Renal cortical epithelial cell (primary cell): Measurements from ENCODE around the gene MGAT3. TPM values are rescaled to one million over a fixed set of nuclear protein-coding genes. Genes with fewer than 3 reads are reported as not detected.

Experiments
- DNase-seq: peaks from one replicate; pipeline ENCODE4 v3.0.0-alpha.2; 2011; ENCODE audit warnings: low read depth
- total RNA-seq: library from RNA; depleted of rRNA; stranded (reverse); fragments of >200 nt; gene quantifications from 2 replicates; pipeline ENCODE4 v1.2.3, GENCODE V29; 2014

MGAT3 gene
- total RNA-seq, 1 donor from 2014 or later = 0.40 TPM

GRCh38 chr22:39529487-39529851 lies 72.7 kb downstream of the MGAT3 start:
- no peak for DNase-seq

- no peak for DNase-seq
Measured at GRCh38 chr22:39530116-39530515, 73.3 kb downstream of the MGAT3 start.

GRCh38 chr22:39530692-39531331 lies 74.0 kb downstream of the MGAT3 start:
- DNase-seq = no peak

- peak; percentile 99 for DNase-seq
Measured at GRCh38 chr22:39532215-39533073, 75.6 kb downstream of the MGAT3 start, which contains the start of gene RPS19BP1. Gene RPS19BP1 (minus strand): TSS chr22:39532748. CDS start chr22:39532738, 10 bp downstream.

- no peak for DNase-seq
Measured at GRCh38 chr22:39534092-39534506, 77.3 kb downstream of the MGAT3 start.

- no peak for DNase-seq
Measured at GRCh38 chr22:39534591-39535356, 78.0 kb downstream of the MGAT3 start.

- no peak for DNase-seq
Measured at GRCh38 chr22:39535357-39535725, 78.5 kb downstream of the MGAT3 start.

- DNase-seq = no peak
Measured at GRCh38 chr22:39535831-39536449, 79.1 kb downstream of the MGAT3 start.

- no peak for DNase-seq
Measured at GRCh38 chr22:39536711-39537110, 79.9 kb downstream of the MGAT3 start.

- no peak for DNase-seq
Measured at GRCh38 chr22:39537975-39538374, 81.2 kb downstream of the MGAT3 start.

Other genes starting within 250 kb of the MGAT3 start
- 63.6 and 66.9 TPM in 2 replicates for gene PDGFB, start 212.0 kb upstream of the MGAT3 start, total RNA-seq
- 1,714 and 3,145 TPM in 2 replicates for gene RPL3, start 137.4 kb upstream of the MGAT3 start, total RNA-seq
- 11.9 TPM in 1 of 2 replicates, not detected in the other for gene SYNGR1, start 107.0 kb upstream of the MGAT3 start, total RNA-seq
- gene TAB1, start 57.2 kb upstream of the MGAT3 start, total RNA-seq = 7.5 and 18.7 TPM in 2 replicates
- gene MIEF1, start 45.3 kb downstream of the MGAT3 start, total RNA-seq = 21.4 and 29.4 TPM in 2 replicates
- gene ATF4, start 63.5 kb downstream of the MGAT3 start, total RNA-seq = 177 and 255 TPM in 2 replicates
- 47.1 and 49.5 TPM in 2 replicates for gene RPS19BP1, start 75.7 kb downstream of the MGAT3 start, total RNA-seq
- gene CACNA1I, start 113.7 kb downstream of the MGAT3 start, total RNA-seq = 0.10 TPM in 1 of 2 replicates, not detected in the other